ENCODE results near the gene LRBA. TPM values are rescaled to one million over a fixed set of nuclear protein-coding genes. Genes with fewer than 3 reads are reported as not detected.

The LRBA gene
- total and polyA plus RNA-seq, 2 of the 4 experiments (the other 2 are of a cell fraction): 10.2 to 51.6 TPM

GRCh38 chr4:151012376-151012775 lies 2.7 kb downstream of the LRBA start:
- Histone ChIP-seq H3K4me2 (ENCODE audit: low read depth, low read length) (no peak overlapping the region), H3K79me1 (ENCODE audit: low read depth in 1 of 2, low read length in 2 of 2) (peaks cover 0 to 12% of the 10 kb centered on the region in 2 experiments; a peak in 2 of 4 replicates), H3K4me3 (ENCODE audit: insufficient read depth, low read depth, low read length) (no peak overlapping the region), H3K14ac (replicated peaks; ENCODE audit: low read depth, low read length) (no peak overlapping the region), H2BK20ac (ENCODE audit: low read depth, low read length) (no peak overlapping the region), H2BK15ac (ENCODE audit: low read depth, low read length) (no peak overlapping the region), H3K4ac (ENCODE audit: low read depth, low read length) (no peak overlapping the region), H4K20me1 (ENCODE audit: insufficient read depth, low read length) (no peaks in the 10 kb centered on the region), H4K5ac (ENCODE audit: low read depth, low read length) (no peak overlapping the region), H3K23ac (ENCODE audit: low read depth, low read length) (no peak overlapping the region), H2BK120ac (ENCODE audit: low read depth, low read length) (no peak overlapping the region), H4K8ac (ENCODE audit: low read depth in 2 of 2, low read length in 2 of 2) (no peak overlapping the region), H3K9ac (ENCODE audit: low read depth, low read length) (no peak overlapping the region), H3K9me1 (ENCODE audit: insufficient read depth, low read length) (no peaks in the 10 kb centered on the region), H3K36me3 (ENCODE audit: control insufficient read depth, insufficient read depth, low read length) (no peaks in the 10 kb centered on the region), H3K56ac (ENCODE audit: extremely low read depth, insufficient read depth, low read length) (no peak overlapping the region), H2BK5ac (ENCODE audit: low read depth, low read length, poor library complexity, severe bottlenecking) (no peak overlapping the region), H2AK9ac (replicated peaks; ENCODE audit: low read depth, low read length, poor library complexity) (no peak overlapping the region), H2AK5ac (ENCODE audit: low read depth, low read length) (no peak overlapping the region), H3K18ac (ENCODE audit: low read depth, low read length) (no peak overlapping the region), H3K4me1 (ENCODE audit: control insufficient read depth, insufficient read depth, low read length) (no peaks in the 10 kb centered on the region), H3K9me3 (ENCODE audit: control insufficient read depth, insufficient read depth, low read length) (no peaks in the 10 kb centered on the region), H3K27me3 (ENCODE audit: control insufficient read depth, insufficient read depth, low read length) (no peaks in the 10 kb centered on the region), H2AFZ (replicated peaks; ENCODE audit: low read length, poor library complexity) (no peak overlapping the region), H4K91ac (ENCODE audit: insufficient read depth, low read depth, low read length) (no peak overlapping the region), H3K27ac (ENCODE audit: insufficient read depth, low read length) (no peak overlapping the region)
- POLR2A ChIA-PET (ENCODE audit: unreplicated experiment): no interaction called here
- ATAC-seq (ENCODE audit: low read depth) (no peak), DNase-seq (no peak)
- dilution Hi-C loops (cut with HindIII; ENCODE audit: low sequenced_read_pairs, unreplicated experiment): no loop called here
- intact Hi-C loops (cut with micrococcal nuclease): no loop called here
- CTCF ChIA-PET: interaction anchor here (0.6 kb wide), 1 partner anchor 31 kb away, joined by 4 read pairs; no protein-coding TSS in a partner anchor
- TF ChIP-seq NFE2L2 (IDR thresholded peaks at IDR 0.05; ENCODE audit: low read depth, low read length) (no peak), MXI1 (IDR thresholded peaks at IDR 0.05; ENCODE audit: borderline replicate concordance, low read depth, low read length) (no peak), RFX5 (IDR thresholded peaks at IDR 0.05; ENCODE audit: low read depth, low read length) (no peak), FOS (IDR thresholded peaks at IDR 0.05; ENCODE audit: low read depth, low read length) (no peak), CTCF (conservative IDR thresholded peaks at IDR 0.05; ENCODE audit: low read depth, low read length) (no peak), RCOR1 (IDR thresholded peaks at IDR 0.05; ENCODE audit: insufficient replicate concordance, low read length) (no peak), POLR2A (IDR thresholded peaks at IDR 0.05; ENCODE audit: low read depth, low read length) (no peak), CEBPB (IDR thresholded peaks at IDR 0.05; ENCODE audit: low read depth, low read length) (no peak), SMC3 (IDR thresholded peaks at IDR 0.05; ENCODE audit: low read depth, low read length) (no peak), USF2 (IDR thresholded peaks at IDR 0.05; ENCODE audit: low read depth, low read length) (no peak), MAFK (IDR thresholded peaks at IDR 0.05; ENCODE audit: low read depth, low read length) (no peak), MAZ (IDR thresholded peaks at IDR 0.05; ENCODE audit: borderline replicate concordance, low read depth, low read length) (no peak), ELK1 (IDR thresholded peaks at IDR 0.05; ENCODE audit: borderline replicate concordance, low read depth, low read length) (no peak), CHD1 (IDR thresholded peaks at IDR 0.05; ENCODE audit: low read depth, low read length) (no peak), RAD21 (IDR thresholded peaks at IDR 0.05; ENCODE audit: low read length) (no peak), BHLHE40 (IDR thresholded peaks at IDR 0.05; ENCODE audit: low read depth, low read length) (no peak)
- BruUV-seq (replicated peaks): no TSS peak
- WGBS, 2 experiments (ENCODE audit: extremely low coverage in 2 of 2, insufficient read length in 1 of 2): no CpG with 5 or more reads among the region's 2 CpGs
- in situ Hi-C loops (cut with MboI; ENCODE audit: low sequenced_read_pairs): no loop called here
